ENCODE results near the gene UGDH. TPM values are rescaled to one million over a fixed set of nuclear protein-coding genes. Genes with fewer than 3 reads are reported as not detected.

The UGDH gene
- total RNA-seq, 1 experiment from 2014 or later, result 10.3 TPM

GRCh38 chr4:39497909-39498726, 29.1 kb downstream of the UGDH start:
- peaks cover 25% of the 10 kb centered on the region for H3K36me3 ChIP-seq (ENCODE audit: insufficient read depth, low read length)
- no peak overlapping the region for H3K4me3 ChIP-seq (ENCODE audit: low read length)
- H3K9me2 ChIP-seq (replicated peaks; ENCODE audit: insufficient read depth, low read length), result no peaks in the 10 kb centered on the region

GRCh38 chr4:39495446-39496213, 31.6 kb downstream of the UGDH start:
- Histone ChIP-seq H3K9ac (ENCODE audit: low read length) (no peak overlapping the region), H3K27ac (ENCODE audit: low read length) (no peak overlapping the region), H4K20me1 (ENCODE audit: insufficient read depth, low read depth, low read length) (no peaks in the 10 kb centered on the region), H3K4me3 (ENCODE audit: low read length) (no peak overlapping the region), H2AFZ (ENCODE audit: low read length) (no peak overlapping the region), H3K27me3 (ENCODE audit: low read length) (no peaks in the 10 kb centered on the region), H3K4me1 (ENCODE audit: low read length) (no peaks in the 10 kb centered on the region), H3K9me2 (replicated peaks; ENCODE audit: insufficient read depth, low read length) (no peaks in the 10 kb centered on the region), H3K36me3 (ENCODE audit: insufficient read depth, low read length) (peaks cover 15% of the 10 kb centered on the region; the same call in 1 of the 2 replicates), H3K79me2 (ENCODE audit: low read length) (no peaks in the 10 kb centered on the region), H3K9me3 (ENCODE audit: low read length) (no peaks in the 10 kb centered on the region), H3K4me2 (ENCODE audit: low read depth, low read length, poor library complexity, severe bottlenecking) (no peak overlapping the region)
- DNase-seq, result no peak

More at GRCh38 chr4:39497909-39498726, 29.1 kb downstream of the UGDH start:
- Histone ChIP-seq H3K79me2 (ENCODE audit: low read length) (no peaks in the 10 kb centered on the region), H4K20me1 (ENCODE audit: insufficient read depth, low read depth, low read length) (no peaks in the 10 kb centered on the region), H2AFZ (ENCODE audit: low read length) (no peak overlapping the region), H3K9ac (ENCODE audit: low read length) (no peak overlapping the region), H3K27ac (ENCODE audit: low read length) (no peak overlapping the region), H3K9me3 (ENCODE audit: low read length) (no peaks in the 10 kb centered on the region), H3K27me3 (ENCODE audit: low read length) (no peaks in the 10 kb centered on the region), H3K4me2 (ENCODE audit: low read depth, low read length, poor library complexity, severe bottlenecking) (no peak overlapping the region), H3K4me1 (ENCODE audit: low read length) (no peaks in the 10 kb centered on the region)
- no peak for DNase-seq

- Histone ChIP-seq H3K4me3 (ENCODE audit: low read length) (no peak overlapping the region), H3K27ac (ENCODE audit: low read length) (no peak overlapping the region), H4K20me1 (ENCODE audit: insufficient read depth, low read depth, low read length) (no peaks in the 10 kb centered on the region), H3K4me1 (ENCODE audit: low read length) (no peaks in the 10 kb centered on the region), H3K79me2 (ENCODE audit: low read length) (no peaks in the 10 kb centered on the region), H2AFZ (ENCODE audit: low read length) (no peak overlapping the region), H3K36me3 (ENCODE audit: insufficient read depth, low read length) (peaks cover 12% of the 10 kb centered on the region; the same call in 1 of the 2 replicates), H3K4me2 (ENCODE audit: low read depth, low read length, poor library complexity, severe bottlenecking) (no peak overlapping the region), H3K9me3 (ENCODE audit: low read length) (no peaks in the 10 kb centered on the region), H3K9ac (ENCODE audit: low read length) (no peak overlapping the region), H3K9me2 (replicated peaks; ENCODE audit: insufficient read depth, low read length) (no peaks in the 10 kb centered on the region), H3K27me3 (ENCODE audit: low read length) (no peaks in the 10 kb centered on the region)
- DNase-seq, result no peak
Measured at GRCh38 chr4:39494354-39494753, 32.9 kb downstream of the UGDH start.

- Histone ChIP-seq H3K9me3 (ENCODE audit: low read length) (no peaks in the 10 kb centered on the region), H3K79me2 (ENCODE audit: low read length) (no peaks in the 10 kb centered on the region), H3K4me2 (ENCODE audit: low read depth, low read length, poor library complexity, severe bottlenecking) (no peak overlapping the region), H4K20me1 (ENCODE audit: insufficient read depth, low read depth, low read length) (no peaks in the 10 kb centered on the region), H3K4me3 (ENCODE audit: low read length) (no peak overlapping the region), H3K4me1 (ENCODE audit: low read length) (no peaks in the 10 kb centered on the region), H3K27me3 (ENCODE audit: low read length) (no peaks in the 10 kb centered on the region), H2AFZ (ENCODE audit: low read length) (no peak overlapping the region), H3K9me2 (replicated peaks; ENCODE audit: insufficient read depth, low read length) (no peaks in the 10 kb centered on the region), H3K27ac (ENCODE audit: low read length) (no peak overlapping the region), H3K36me3 (ENCODE audit: insufficient read depth, low read length) (no peaks in the 10 kb centered on the region), H3K9ac (ENCODE audit: low read length) (no peak overlapping the region)
- no peak for DNase-seq
Measured at GRCh38 chr4:39490322-39490721, 36.9 kb downstream of the UGDH start.

- Histone ChIP-seq H3K9ac (ENCODE audit: low read length) (no peak overlapping the region), H3K36me3 (ENCODE audit: insufficient read depth, low read length) (no peaks in the 10 kb centered on the region), H3K4me2 (ENCODE audit: low read depth, low read length, poor library complexity, severe bottlenecking) (no peak overlapping the region), H3K4me3 (ENCODE audit: low read length) (no peak overlapping the region), H3K9me3 (ENCODE audit: low read length) (no peaks in the 10 kb centered on the region), H3K4me1 (ENCODE audit: low read length) (no peaks in the 10 kb centered on the region), H3K79me2 (ENCODE audit: low read length) (no peaks in the 10 kb centered on the region), H3K27me3 (ENCODE audit: low read length) (no peaks in the 10 kb centered on the region), H4K20me1 (ENCODE audit: insufficient read depth, low read depth, low read length) (no peaks in the 10 kb centered on the region), H3K9me2 (replicated peaks; ENCODE audit: insufficient read depth, low read length) (no peaks in the 10 kb centered on the region), H3K27ac (ENCODE audit: low read length) (no peak overlapping the region), H2AFZ (ENCODE audit: low read length) (no peak overlapping the region)
- DNase-seq, result no peak
Measured at GRCh38 chr4:39486221-39486804, 40.9 kb downstream of the UGDH start.

- no peak overlapping the region for H3K9ac ChIP-seq (ENCODE audit: low read length)
- H2AFZ ChIP-seq (ENCODE audit: low read length), result no peak overlapping the region
- no peaks in the 10 kb centered on the region for H4K20me1 ChIP-seq (ENCODE audit: insufficient read depth, low read depth, low read length)
- H3K4me3 ChIP-seq (ENCODE audit: low read length), result no peak overlapping the region
- H3K36me3 ChIP-seq (ENCODE audit: insufficient read depth, low read length), result no peaks in the 10 kb centered on the region
- H3K9me2 ChIP-seq (replicated peaks; ENCODE audit: insufficient read depth, low read length), result no peaks in the 10 kb centered on the region
- no peaks in the 10 kb centered on the region for H3K79me2 ChIP-seq (ENCODE audit: low read length)
- no peak overlapping the region for H3K4me2 ChIP-seq (ENCODE audit: low read depth, low read length, poor library complexity, severe bottlenecking)
- no peak for DNase-seq
- H3K4me1 ChIP-seq (ENCODE audit: low read length), result no peaks in the 10 kb centered on the region
- H3K9me3 ChIP-seq (ENCODE audit: low read length), result no peaks in the 10 kb centered on the region
- no peaks in the 10 kb centered on the region for H3K27me3 ChIP-seq (ENCODE audit: low read length)
- no peak overlapping the region for H3K27ac ChIP-seq (ENCODE audit: low read length)
Measured at GRCh38 chr4:39484582-39485272, 42.5 kb downstream of the UGDH start.

- H3K4me2 ChIP-seq (ENCODE audit: low read depth, low read length, poor library complexity, severe bottlenecking), result no peak overlapping the region
- H3K4me1 ChIP-seq (ENCODE audit: low read length), result no peaks in the 10 kb centered on the region
- H3K9me2 ChIP-seq (replicated peaks; ENCODE audit: insufficient read depth, low read length), result no peaks in the 10 kb centered on the region
- no peak overlapping the region for H3K27ac ChIP-seq (ENCODE audit: low read length)
- 0 out of 2 replicates have a peak, but pooled peaks cover 4% of the 10 kb centered on the region for H3K36me3 ChIP-seq (ENCODE audit: insufficient read depth, low read length)
- H3K79me2 ChIP-seq (ENCODE audit: low read length), result no peaks in the 10 kb centered on the region
- no peaks in the 10 kb centered on the region for H3K9me3 ChIP-seq (ENCODE audit: low read length)
- no peak overlapping the region for H3K4me3 ChIP-seq (ENCODE audit: low read length)
- no peak overlapping the region for H3K9ac ChIP-seq (ENCODE audit: low read length)
- no peaks in the 10 kb centered on the region for H3K27me3 ChIP-seq (ENCODE audit: low read length)
- H2AFZ ChIP-seq (ENCODE audit: low read length), result no peak overlapping the region
- no peak for DNase-seq
- no peaks in the 10 kb centered on the region for H4K20me1 ChIP-seq (ENCODE audit: insufficient read depth, low read depth, low read length)
Measured at GRCh38 chr4:39480902-39481695, 46.1 kb downstream of the UGDH start.
